ENCODE measurements around the gene CNTN4. TPM values are rescaled to one million over a fixed set of nuclear protein-coding genes. Genes with fewer than 3 reads are reported as not detected.
"Not testable (repeated sequence)": the region's sequence is repeated elsewhere in the genome, so short reads cannot be mapped to it uniquely, and the experiment has no call there.

The CNTN4 gene
- total RNA-seq, 1 donor from 2014 or later: 5.2 TPM

- Histone ChIP-seq H3K4me1 (no peaks in the 10 kb centered on the region), H3K36me3 (no peaks in the 10 kb centered on the region), H3K9me3 (ENCODE audit: low read depth) (no peaks in the 10 kb centered on the region), H3K4me2 (no peak overlapping the region), H3F3A (ENCODE audit: low read depth) (no peaks in the 10 kb centered on the region), H2AFZ (replicated peaks) (no peak overlapping the region), H3K27me3 (no peaks in the 10 kb centered on the region), H3K27ac (no peak overlapping the region), H4K20me1 (ENCODE audit: low read depth) (no peaks in the 10 kb centered on the region), H3K9ac (no peak overlapping the region), H3K4me3 (no peak overlapping the region), H3K79me2 (ENCODE audit: low read depth) (no peaks in the 10 kb centered on the region)
- Mint-ChIP-seq H3K9me3 (no peaks in the 10 kb centered on the region), H3K4me1 (no peaks in the 10 kb centered on the region), H3K4me3 (no peak overlapping the region), H3K27me3 (ENCODE audit: insufficient read depth, low read depth) (no peaks in the 10 kb centered on the region), H3K36me3 (no peaks in the 10 kb centered on the region), H3K27ac (no peak overlapping the region)
- TF ChIP-seq CTCF (IDR thresholded peaks at IDR 0.05) (no peak), EZH2phosphoT487 (IDR thresholded peaks at IDR 0.05) (no peak), EZH2 (IDR thresholded peaks at IDR 0.05) (no peak)
- no peak for DNase-seq (ENCODE audit: low spot score)
Measured at GRCh38 chr3:2985479-2985878, 886.8 kb downstream of the CNTN4 start.

GRCh38 chr3:2992534-2992933 is 893.9 kb downstream of the CNTN4 start:
- H3K4me2 ChIP-seq: no peak overlapping the region
- DNase-seq (ENCODE audit: low spot score): no peak
- Mint-ChIP-seq H3K36me3 (no peaks in the 10 kb centered on the region), H3K9me3 (no peaks in the 10 kb centered on the region), H3K4me3 (no peak overlapping the region), H3K27me3 (ENCODE audit: insufficient read depth, low read depth) (no peaks in the 10 kb centered on the region), H3K4me1 (peaks cover 10% of the 10 kb centered on the region), H3K27ac (no peak overlapping the region)
- peaks cover 6% of the 10 kb centered on the region for H3K4me1 ChIP-seq
- H3K27me3 ChIP-seq: no peaks in the 10 kb centered on the region
- no peaks in the 10 kb centered on the region for H4K20me1 ChIP-seq (ENCODE audit: low read depth)
- no peak overlapping the region for H3K27ac ChIP-seq
- H3K36me3 ChIP-seq: no peaks in the 10 kb centered on the region
- H3K4me3 ChIP-seq: no peak overlapping the region
- TF ChIP-seq CTCF (IDR thresholded peaks at IDR 0.05) (no peak), EZH2phosphoT487 (IDR thresholded peaks at IDR 0.05) (no peak), EZH2 (IDR thresholded peaks at IDR 0.05) (no peak)
- H3F3A ChIP-seq (ENCODE audit: low read depth): no peaks in the 10 kb centered on the region
- H3K9ac ChIP-seq: no peak overlapping the region
- H2AFZ ChIP-seq (replicated peaks): no peak overlapping the region
- no peaks in the 10 kb centered on the region for H3K9me3 ChIP-seq (ENCODE audit: low read depth)
- no peaks in the 10 kb centered on the region for H3K79me2 ChIP-seq (ENCODE audit: low read depth)

GRCh38 chr3:2993130-2993529 is 894.5 kb downstream of the CNTN4 start:
- not testable (repeated sequence) for H3K27ac ChIP-seq; H3K36me3 Mint-ChIP-seq; H3K27me3 Mint-ChIP-seq (ENCODE audit: insufficient read depth, low read depth); H4K20me1 ChIP-seq (ENCODE audit: low read depth); H3K4me1 ChIP-seq; H3K9me3 Mint-ChIP-seq; H3K9ac ChIP-seq; H3K27me3 ChIP-seq; H3K9me3 ChIP-seq (ENCODE audit: low read depth); H3K27ac Mint-ChIP-seq; H2AFZ ChIP-seq (replicated peaks); H3F3A ChIP-seq (ENCODE audit: low read depth); H3K4me2 ChIP-seq; DNase-seq (ENCODE audit: low spot score); H3K4me1 Mint-ChIP-seq; H3K4me3 ChIP-seq; H3K36me3 ChIP-seq; H3K4me3 Mint-ChIP-seq; H3K79me2 ChIP-seq (ENCODE audit: low read depth)

GRCh38 chr3:2993736-2994135 is 895.1 kb downstream of the CNTN4 start:
- H3F3A ChIP-seq (ENCODE audit: low read depth): no peaks in the 10 kb centered on the region
- TF ChIP-seq EZH2 (IDR thresholded peaks at IDR 0.05) (no peak), EZH2phosphoT487 (IDR thresholded peaks at IDR 0.05) (no peak), CTCF (IDR thresholded peaks at IDR 0.05) (no peak)
- H3K27ac Mint-ChIP-seq: no peak overlapping the region
- no peak overlapping the region for H3K4me2 ChIP-seq
- no peak overlapping the region for H2AFZ ChIP-seq (replicated peaks)
- H3K9me3 Mint-ChIP-seq: no peaks in the 10 kb centered on the region
- no peaks in the 10 kb centered on the region for H3K27me3 Mint-ChIP-seq (ENCODE audit: insufficient read depth, low read depth)
- DNase-seq (ENCODE audit: low spot score): no peak
- H3K36me3 ChIP-seq: no peaks in the 10 kb centered on the region
- no peaks in the 10 kb centered on the region for H3K9me3 ChIP-seq (ENCODE audit: low read depth)
- peaks cover 10% of the 10 kb centered on the region for H3K4me1 Mint-ChIP-seq
- no peak overlapping the region for H3K4me3 ChIP-seq
- H3K4me3 Mint-ChIP-seq: no peak overlapping the region
- H3K27ac ChIP-seq: no peak overlapping the region
- no peaks in the 10 kb centered on the region for H3K27me3 ChIP-seq
- no peaks in the 10 kb centered on the region for H4K20me1 ChIP-seq (ENCODE audit: low read depth)
- H3K36me3 Mint-ChIP-seq: no peaks in the 10 kb centered on the region
- H3K79me2 ChIP-seq (ENCODE audit: low read depth): no peaks in the 10 kb centered on the region
- no peak overlapping the region for H3K9ac ChIP-seq
- H3K4me1 ChIP-seq: peaks cover 6% of the 10 kb centered on the region
